GM12873 (cell line): Measurements from ENCODE around the gene SLC9B1.

Experiments
- TF ChIP-seq, protein P1 (sequence below): IDR thresholded peaks from 2 replicates; pipeline ENCODE4 v1.5.1; 2012; ENCODE audit warnings: low read depth, mild to moderate bottlenecking, moderate library complexity, low read length, control low read depth; ENCODE audit not compliant: insufficient read depth; ENCODE audit errors: missing control alignments

The SLC9B1 gene

GRCh38 chr4:103050736-103051436 lies 31.4 kb upstream of the SLC9B1 start:
- TF ChIP-seq, protein P1, sequence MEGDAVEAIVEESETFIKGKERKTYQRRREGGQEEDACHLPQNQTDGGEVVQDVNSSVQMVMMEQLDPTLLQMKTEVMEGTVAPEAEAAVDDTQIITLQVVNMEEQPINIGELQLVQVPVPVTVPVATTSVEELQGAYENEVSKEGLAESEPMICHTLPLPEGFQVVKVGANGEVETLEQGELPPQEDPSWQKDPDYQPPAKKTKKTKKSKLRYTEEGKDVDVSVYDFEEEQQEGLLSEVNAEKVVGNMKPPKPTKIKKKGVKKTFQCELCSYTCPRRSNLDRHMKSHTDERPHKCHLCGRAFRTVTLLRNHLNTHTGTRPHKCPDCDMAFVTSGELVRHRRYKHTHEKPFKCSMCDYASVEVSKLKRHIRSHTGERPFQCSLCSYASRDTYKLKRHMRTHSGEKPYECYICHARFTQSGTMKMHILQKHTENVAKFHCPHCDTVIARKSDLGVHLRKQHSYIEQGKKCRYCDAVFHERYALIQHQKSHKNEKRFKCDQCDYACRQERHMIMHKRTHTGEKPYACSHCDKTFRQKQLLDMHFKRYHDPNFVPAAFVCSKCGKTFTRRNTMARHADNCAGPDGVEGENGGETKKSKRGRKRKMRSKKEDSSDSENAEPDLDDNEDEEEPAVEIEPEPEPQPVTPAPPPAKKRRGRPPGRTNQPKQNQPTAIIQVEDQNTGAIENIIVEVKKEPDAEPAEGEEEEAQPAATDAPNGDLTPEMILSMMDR: no peak

DNA sequence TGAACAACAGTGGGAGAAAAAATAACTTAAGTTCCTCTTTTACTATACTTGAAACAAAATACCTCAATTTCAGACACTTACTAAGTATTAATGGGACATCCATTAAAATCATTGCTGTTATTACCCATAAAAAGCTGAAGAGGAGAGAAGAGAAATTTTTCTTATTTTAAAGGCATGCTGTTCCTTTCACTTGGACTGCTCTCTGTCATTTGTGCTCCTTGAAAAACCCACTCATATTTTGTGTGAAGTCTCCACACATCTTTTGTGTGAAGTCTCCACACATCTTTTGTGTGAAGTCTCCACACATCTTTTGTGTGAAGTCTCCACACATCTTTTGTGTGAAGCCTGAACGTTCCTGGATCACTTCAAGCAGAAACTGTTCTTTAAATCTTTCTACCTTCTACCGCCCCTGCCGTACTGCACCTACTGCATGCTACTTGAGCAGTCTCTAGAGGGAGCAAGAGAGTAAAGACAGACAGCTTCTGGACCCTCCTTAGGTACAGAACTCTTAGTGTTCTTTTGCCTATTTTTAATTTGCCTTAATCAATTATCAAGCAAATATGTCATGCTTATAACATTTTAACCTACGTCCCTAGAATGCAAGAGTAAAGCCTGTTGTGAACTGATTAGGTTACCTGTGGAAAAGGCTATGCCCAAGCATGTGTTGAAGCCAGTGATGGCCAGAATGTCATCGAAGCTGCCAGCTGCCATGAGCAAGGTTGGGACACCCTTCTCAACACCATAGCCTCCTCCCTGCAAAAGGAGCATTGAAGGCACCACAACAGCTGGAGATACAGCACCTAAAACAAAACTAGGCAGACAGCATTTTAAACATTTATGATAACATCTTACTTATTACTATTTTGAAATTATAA lies 27.1 kb upstream of the SLC9B1 start:
- TF ChIP-seq, protein P1: peak; percentile 78

DNA sequence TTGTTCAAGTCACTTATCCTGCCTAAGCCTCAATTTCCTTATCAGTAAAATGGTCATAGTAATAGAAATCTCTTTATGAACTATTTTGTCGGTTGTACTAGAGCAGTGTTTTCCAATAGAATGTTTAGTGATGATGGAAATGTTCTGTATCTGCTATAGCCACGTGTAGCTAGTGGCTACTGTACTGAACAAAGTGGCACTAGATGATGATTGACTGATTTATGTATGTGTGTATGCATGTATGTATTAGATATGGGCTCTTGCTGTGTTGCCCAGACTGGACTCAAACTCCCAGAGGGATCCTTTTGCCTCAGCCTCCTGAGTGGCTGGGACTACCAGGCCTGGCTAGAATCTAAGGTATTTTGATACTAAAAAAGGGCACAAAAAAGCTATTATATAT lies 24.7 kb upstream of the SLC9B1 start:
- TF ChIP-seq, protein P1: no peak

- TF ChIP-seq, protein P1: no peak
Measured at GRCh38 chr4:103036169-103036568, 16.7 kb upstream of the SLC9B1 start.

GRCh38 chr4:103032574-103032973 lies 13.1 kb upstream of the SLC9B1 start:
- TF ChIP-seq, protein P1: peak; percentile 69

DNA sequence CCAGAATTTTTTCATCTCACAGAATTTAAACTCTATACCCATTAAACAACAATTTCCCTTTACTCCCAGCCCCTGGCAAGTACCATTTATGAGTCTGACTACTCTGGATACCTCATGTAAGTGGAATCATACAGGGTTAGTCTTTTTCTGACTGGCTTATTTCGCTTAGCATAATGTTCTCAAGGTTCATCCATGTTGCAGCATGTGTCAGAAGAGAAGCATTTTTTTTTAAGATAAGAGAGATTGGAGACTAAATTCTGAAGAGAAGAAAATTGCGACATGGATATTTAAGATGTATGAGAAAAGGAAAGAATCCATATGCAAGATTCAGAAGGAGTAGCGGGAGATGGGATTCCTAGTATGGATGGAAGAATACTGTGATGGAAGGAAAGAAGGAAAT lies 11.3 kb upstream of the SLC9B1 start:
- TF ChIP-seq, protein P1: no peak

- TF ChIP-seq, protein P1: no peak
Measured at GRCh38 chr4:103029300-103029699, 9.8 kb upstream of the SLC9B1 start.
